DND-41 (cell line): ENCODE data around the gene MAX.

Experiments
- ATAC-seq: fragments of 200-7000 bp; cut with Tn5 transposase; 3 replicates; pipeline ENCODE4 v1.9.1; 2021; ENCODE audit warnings: low read depth; ENCODE audit not compliant: insufficient read depth
- DNase-seq: peaks from one replicate; pipeline ENCODE4 v3.0.0-alpha.2; 2020
- H2AFZ ChIP-seq: 2 replicates; pipeline ENCODE4 v1.6.0; 2012; ENCODE audit warnings: low read depth, low read length
- H3K27ac ChIP-seq: 2 replicates; pipeline ENCODE4 v1.5.1; 2012; ENCODE audit warnings: low read length, inconsistent platforms
- H3K27me3 ChIP-seq: fragments of 200-600 bp; sonication (generic); 2 replicates; pipeline ENCODE4 v1.6.0; 2012; ENCODE audit warnings: low read length, mild to moderate bottlenecking, inconsistent platforms; ENCODE audit not compliant: insufficient read depth, poor library complexity
- H3K36me3 ChIP-seq: 2 replicates; pipeline ENCODE4 v1.5.1; 2012; ENCODE audit warnings: low read length, inconsistent platforms; ENCODE audit not compliant: insufficient read depth
- H3K4me1 ChIP-seq: 2 replicates; pipeline ENCODE4 v1.5.1; 2012; ENCODE audit warnings: mild to moderate bottlenecking, low read length; ENCODE audit not compliant: insufficient read depth
- H3K4me2 ChIP-seq: 2 replicates; pipeline ENCODE4 v1.6.0; 2012; ENCODE audit warnings: mild to moderate bottlenecking, moderate library complexity, low read length, inconsistent platforms; ENCODE audit not compliant: insufficient read depth
- H3K4me3 ChIP-seq, 2 experiments: fragments of 200-600 bp in 1 of 2; shearing (Covaris generic) in 1 of 2; 2 replicates each; pipeline ENCODE4 v1.5.1; 2012 to 2016; ENCODE audit warnings: inconsistent platforms in 2 of 2, low read length in 2 of 2, mild to moderate bottlenecking in 2 of 2, low read depth in 1 of 2, moderate library complexity in 1 of 2
- H3K79me2 ChIP-seq: 2 replicates; pipeline ENCODE4 v1.6.0; 2012; ENCODE audit warnings: low read length, inconsistent platforms; ENCODE audit not compliant: insufficient read depth
- H3K9ac ChIP-seq: 2 replicates; pipeline ENCODE4 v1.6.0; 2012; ENCODE audit warnings: low read depth, mild to moderate bottlenecking, inconsistent platforms, low read length, moderate library complexity
- H3K9me3 ChIP-seq: 2 replicates; pipeline ENCODE4 v1.5.1; 2012; ENCODE audit warnings: low read length, moderate library complexity, mild to moderate bottlenecking, inconsistent platforms; ENCODE audit not compliant: insufficient read depth, severe bottlenecking
- H4K20me1 ChIP-seq: 2 replicates; pipeline ENCODE4 v1.6.0; 2012; ENCODE audit warnings: low read length; ENCODE audit not compliant: insufficient read depth
- CTCF ChIP-seq: IDR thresholded peaks from 2 replicates; pipeline ENCODE4 v1.5.1; 2012; ENCODE audit warnings: borderline replicate concordance, low read length, moderate library complexity, mild to moderate bottlenecking; ENCODE audit not compliant: poor library complexity, severe bottlenecking; ENCODE audit errors: extremely low read depth
- EZH2 ChIP-seq: IDR thresholded peaks from 3 replicates; pipeline ENCODE4 v1.6.1; 2012; ENCODE audit warnings: borderline replicate concordance, low read depth, mild to moderate bottlenecking, moderate library complexity, low read length, inconsistent platforms; ENCODE audit not compliant: severe bottlenecking

Gene MAX

GRCh38 chr14:65038966-65039365 is 63.4 kb downstream of the MAX start:
- no peaks in the 10 kb centered on the region for H4K20me1 ChIP-seq
- H2AFZ ChIP-seq: no peak overlapping the region
- no peaks in the 10 kb centered on the region for H3K4me1 ChIP-seq
- H3K4me2 ChIP-seq: no peak overlapping the region
- DNase-seq (no peak), ATAC-seq (no peak)
- H3K27me3 ChIP-seq: no peaks in the 10 kb centered on the region
- peaks cover 24% of the 10 kb centered on the region for H3K36me3 ChIP-seq
- TF ChIP-seq CTCF (no peak), EZH2 (no peak)
- H3K9ac ChIP-seq: no peak overlapping the region
- no peak overlapping the region for H3K4me3 ChIP-seq
- no peaks in the 10 kb centered on the region for H3K9me3 ChIP-seq
- no peaks in the 10 kb centered on the region for H3K79me2 ChIP-seq
- H3K27ac ChIP-seq: no peak overlapping the region

DNA sequence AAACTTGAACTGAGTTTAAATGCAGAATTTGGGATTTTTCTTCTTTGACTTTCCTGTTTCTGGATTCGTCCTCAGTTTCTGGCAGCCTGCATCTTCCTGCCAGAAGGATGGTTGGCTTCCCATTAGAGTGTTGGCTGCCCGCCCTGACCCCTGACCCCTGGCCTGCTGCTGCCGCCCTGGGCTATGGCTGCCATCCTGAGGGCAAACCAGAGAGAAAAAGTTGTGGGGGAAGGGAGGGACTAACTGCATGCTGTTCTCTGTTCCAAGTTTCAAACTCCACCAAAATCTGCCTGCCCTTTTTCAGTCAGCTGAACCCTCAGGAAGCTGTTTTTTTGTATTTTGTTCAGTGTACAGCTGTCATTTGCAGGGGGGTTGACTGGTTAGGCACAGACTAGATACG is 67.3 kb downstream of the MAX start:
- H3K4me2 ChIP-seq: no peak overlapping the region
- no peak for DNase-seq
- H4K20me1 ChIP-seq: no peaks in the 10 kb centered on the region
- no peaks in the 10 kb centered on the region for H3K79me2 ChIP-seq
- H3K36me3 ChIP-seq: peaks cover 9% of the 10 kb centered on the region
- no peak overlapping the region for H2AFZ ChIP-seq
- H3K4me3 ChIP-seq: no peak overlapping the region
- H3K9me3 ChIP-seq: no peaks in the 10 kb centered on the region
- H3K27me3 ChIP-seq: no peaks in the 10 kb centered on the region
- H3K9ac ChIP-seq: no peak overlapping the region
- no peaks in the 10 kb centered on the region for H3K4me1 ChIP-seq
- no peak for ATAC-seq
- no peak for TF ChIP-seq EZH2
- no peak for TF ChIP-seq CTCF
- no peak overlapping the region for H3K27ac ChIP-seq

DNA sequence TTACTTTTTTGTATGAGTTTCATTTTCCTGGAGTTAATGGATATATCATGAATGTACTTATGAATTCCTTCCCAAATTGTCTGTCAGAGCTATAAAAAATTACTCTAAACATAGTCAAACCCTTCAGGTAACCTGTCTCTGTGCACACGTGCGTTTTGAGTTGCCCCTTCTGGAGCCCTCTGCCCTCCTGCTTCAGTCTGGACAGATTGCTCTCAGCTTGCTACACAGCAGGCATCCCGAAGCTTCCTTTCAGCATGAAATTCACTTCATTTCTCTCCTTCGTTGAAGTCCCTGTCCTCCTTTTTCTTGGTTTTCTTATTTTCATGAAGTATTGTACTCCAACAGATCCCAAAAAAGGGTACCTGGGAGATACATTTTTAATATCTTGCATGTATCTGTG is 68.3 kb downstream of the MAX start:
- no peaks in the 10 kb centered on the region for H3K27me3 ChIP-seq
- no peaks in the 10 kb centered on the region for H3K79me2 ChIP-seq
- H3K9ac ChIP-seq: no peak overlapping the region
- no peak overlapping the region for H2AFZ ChIP-seq
- no peaks in the 10 kb centered on the region for H3K9me3 ChIP-seq
- no peaks in the 10 kb centered on the region for H4K20me1 ChIP-seq
- no peak overlapping the region for H3K4me2 ChIP-seq
- H3K4me1 ChIP-seq: no peaks in the 10 kb centered on the region
- H3K27ac ChIP-seq: no peak overlapping the region
- TF ChIP-seq CTCF: no peak
- no peak for TF ChIP-seq EZH2
- no peak for DNase-seq
- ATAC-seq: no peak
- peaks cover 14% of the 10 kb centered on the region for H3K36me3 ChIP-seq
- no peak overlapping the region for H3K4me3 ChIP-seq

- Histone ChIP-seq H3K4me2 (no peak overlapping the region), H3K36me3 (peaks cover 14% of the 10 kb centered on the region), H3K27ac (no peak overlapping the region), H2AFZ (no peak overlapping the region), H4K20me1 (no peaks in the 10 kb centered on the region), H3K79me2 (no peaks in the 10 kb centered on the region), H3K4me1 (no peaks in the 10 kb centered on the region), H3K9me3 (no peaks in the 10 kb centered on the region), H3K9ac (no peak overlapping the region), H3K4me3 (no peak overlapping the region), H3K27me3 (no peaks in the 10 kb centered on the region)
- ATAC-seq: no peak
- TF ChIP-seq CTCF: no peak
- no peak for TF ChIP-seq EZH2
- DNase-seq: no peak
These were observed 69.1 kb downstream of the MAX start for GRCh38 chr14:65033181-65033580.
